Measurements from ENCODE around the gene PSD2.

PSD2 gene

GRCh38 chr5:139869042-139869790 lies 73.6 kb downstream of the PSD2 start:
- Histone ChIP-seq H4K20me1 (ENCODE audit: control insufficient read depth, insufficient read depth, low read depth, low read length) (no peaks in the 10 kb centered on the region), H3K4me1 (ENCODE audit: control insufficient read depth, low read length) (no peaks in the 10 kb centered on the region), H3K9me2 (replicated peaks; ENCODE audit: control insufficient read depth, low read length) (no peaks in the 10 kb centered on the region), H3K27me3 (ENCODE audit: control insufficient read depth, low read length) (peaks cover 22% of the 10 kb centered on the region), H3K27ac (ENCODE audit: low read depth, low read length) (no peak overlapping the region), H3F3A (ENCODE audit: control insufficient read depth, insufficient read depth) (no peaks in the 10 kb centered on the region), H3K9me3 (ENCODE audit: control insufficient read depth, insufficient read depth, low read length) (no peaks in the 10 kb centered on the region), H3K4me3 (ENCODE audit: low read length) (no peak overlapping the region), H3K4me2 (ENCODE audit: low read length) (no peak overlapping the region), H3K36me3 (ENCODE audit: control insufficient read depth, low read length) (no peaks in the 10 kb centered on the region), H3K79me2 (ENCODE audit: control insufficient read depth, low read length) (no peaks in the 10 kb centered on the region)
- TF ChIP-seq CTCF (IDR thresholded peaks at IDR 0.05; ENCODE audit: low read depth, low read length, poor library complexity, severe bottlenecking) (no peak), EZH2phosphoT487 (IDR thresholded peaks at IDR 0.05; ENCODE audit: borderline replicate concordance, low read length) (no peak)

GRCh38 chr5:139870677-139871076 lies 75.1 kb downstream of the PSD2 start:
- Histone ChIP-seq H3K4me1 (ENCODE audit: control insufficient read depth, low read length) (no peaks in the 10 kb centered on the region), H3K9me3 (ENCODE audit: control insufficient read depth, insufficient read depth, low read length) (no peaks in the 10 kb centered on the region; the same call in 1 of the 2 replicates), H3K36me3 (ENCODE audit: control insufficient read depth, low read length) (no peaks in the 10 kb centered on the region), H3K27me3 (ENCODE audit: control insufficient read depth, low read length) (peaks cover 19% of the 10 kb centered on the region), H3K79me2 (ENCODE audit: control insufficient read depth, low read length) (no peaks in the 10 kb centered on the region), H3F3A (ENCODE audit: control insufficient read depth, insufficient read depth) (no peaks in the 10 kb centered on the region), H4K20me1 (ENCODE audit: control insufficient read depth, insufficient read depth, low read depth, low read length) (no peaks in the 10 kb centered on the region), H3K4me2 (ENCODE audit: low read length) (no peak overlapping the region), H3K4me3 (ENCODE audit: low read length) (no peak overlapping the region), H3K9me2 (replicated peaks; ENCODE audit: control insufficient read depth, low read length) (no peaks in the 10 kb centered on the region), H3K27ac (ENCODE audit: low read depth, low read length) (no peak overlapping the region)
- TF ChIP-seq EZH2phosphoT487 (IDR thresholded peaks at IDR 0.05; ENCODE audit: borderline replicate concordance, low read length) (no peak), CTCF (IDR thresholded peaks at IDR 0.05; ENCODE audit: low read depth, low read length, poor library complexity, severe bottlenecking) (no peak)

- peaks cover 12% of the 10 kb centered on the region for H3K27me3 ChIP-seq (ENCODE audit: control insufficient read depth, low read length)
- H3K36me3 ChIP-seq (ENCODE audit: control insufficient read depth, low read length), result no peaks in the 10 kb centered on the region
- TF ChIP-seq EZH2phosphoT487 (IDR thresholded peaks at IDR 0.05; ENCODE audit: borderline replicate concordance, low read length), result no peak
- TF ChIP-seq CTCF (IDR thresholded peaks at IDR 0.05; ENCODE audit: low read depth, low read length, poor library complexity, severe bottlenecking), result no peak
- H3K4me1 ChIP-seq (ENCODE audit: control insufficient read depth, low read length), result no peaks in the 10 kb centered on the region
- H3K4me3 ChIP-seq (ENCODE audit: low read length), result no peak overlapping the region
- no peaks in the 10 kb centered on the region for H3F3A ChIP-seq (ENCODE audit: control insufficient read depth, insufficient read depth)
- no peak overlapping the region for H3K4me2 ChIP-seq (ENCODE audit: low read length)
- H3K9me3 ChIP-seq (ENCODE audit: control insufficient read depth, insufficient read depth, low read length), result no peaks in the 10 kb centered on the region; the same call in 1 of the 2 replicates
- no peaks in the 10 kb centered on the region for H3K9me2 ChIP-seq (replicated peaks; ENCODE audit: control insufficient read depth, low read length)
- H3K27ac ChIP-seq (ENCODE audit: low read depth, low read length), result no peak overlapping the region
- H3K79me2 ChIP-seq (ENCODE audit: control insufficient read depth, low read length), result no peaks in the 10 kb centered on the region
- no peaks in the 10 kb centered on the region for H4K20me1 ChIP-seq (ENCODE audit: control insufficient read depth, insufficient read depth, low read depth, low read length)
These were observed 76.0 kb downstream of the PSD2 start for GRCh38 chr5:139871614-139872013.
